ENCODE data around the gene CEACAM1.
"Not testable (repeated sequence)": the region's sequence is repeated elsewhere in the genome, so short reads cannot be mapped to it uniquely, and the experiment has no call there.

Gene CEACAM1

GRCh38 chr19:42512130-42512636, 16.1 kb downstream of the CEACAM1 start:
- DNase-seq (ENCODE audit: low read depth, low spot score) = no peak

- no peak for DNase-seq (ENCODE audit: low read depth, low spot score)
These were observed 16.9 kb downstream of the CEACAM1 start for GRCh38 chr19:42511340-42511739.

GRCh38 chr19:42508892-42509444, 19.3 kb downstream of the CEACAM1 start:
- DNase-seq (ENCODE audit: low read depth, low spot score) = no peak

- DNase-seq (ENCODE audit: low read depth, low spot score) = no peak
These were observed 23.2 kb downstream of the CEACAM1 start for GRCh38 chr19:42505066-42505465.

GRCh38 chr19:42501733-42502132, 26.5 kb downstream of the CEACAM1 start:
- DNase-seq (ENCODE audit: low read depth, low spot score) = no peak

GRCh38 chr19:42501243-42501642, 27.0 kb downstream of the CEACAM1 start:
- DNase-seq (ENCODE audit: low read depth, low spot score) = not testable (repeated sequence)

- DNase-seq (ENCODE audit: low read depth, low spot score) = no peak
These were observed 30.0 kb downstream of the CEACAM1 start for GRCh38 chr19:42498169-42498757.

GRCh38 chr19:42497492-42498168, 30.7 kb downstream of the CEACAM1 start:
- no peak for DNase-seq (ENCODE audit: low read depth, low spot score)

- no peak for DNase-seq (ENCODE audit: low read depth, low spot score)
These were observed 31.7 kb downstream of the CEACAM1 start for GRCh38 chr19:42496460-42497133.

GRCh38 chr19:42495663-42496062, 32.6 kb downstream of the CEACAM1 start:
- DNase-seq (ENCODE audit: low read depth, low spot score) = no peak

GRCh38 chr19:42494321-42494720, 34.0 kb downstream of the CEACAM1 start:
- DNase-seq (ENCODE audit: low read depth, low spot score) = no peak

- no peak for DNase-seq (ENCODE audit: low read depth, low spot score)
These were observed 39.3 kb downstream of the CEACAM1 start for GRCh38 chr19:42488783-42489521.

GRCh38 chr19:42487798-42488178, 40.5 kb downstream of the CEACAM1 start:
- no peak for DNase-seq (ENCODE audit: low read depth, low spot score)

- no peak for DNase-seq (ENCODE audit: low read depth, low spot score)
These were observed 41.1 kb downstream of the CEACAM1 start for GRCh38 chr19:42487032-42487797.

GRCh38 chr19:42485036-42485435, 43.2 kb downstream of the CEACAM1 start:
- not testable (repeated sequence) for DNase-seq (ENCODE audit: low read depth, low spot score)

GRCh38 chr19:42480335-42481095, 47.8 kb downstream of the CEACAM1 start:
- no peak for DNase-seq (ENCODE audit: low read depth, low spot score)

GRCh38 chr19:42479736-42480135, 48.5 kb downstream of the CEACAM1 start:
- no peak for DNase-seq (ENCODE audit: low read depth, low spot score)

- no peak for DNase-seq (ENCODE audit: low read depth, low spot score)
These were observed 49.4 kb downstream of the CEACAM1 start for GRCh38 chr19:42478765-42479311.

GRCh38 chr19:42477933-42478332, 50.3 kb downstream of the CEACAM1 start:
- no peak for DNase-seq (ENCODE audit: low read depth, low spot score)

- DNase-seq (ENCODE audit: low read depth, low spot score) = no peak
These were observed 51.2 kb downstream of the CEACAM1 start for GRCh38 chr19:42477117-42477516.
